ENCODE results near the gene MAPKBP1.

Gene MAPKBP1

DNA sequence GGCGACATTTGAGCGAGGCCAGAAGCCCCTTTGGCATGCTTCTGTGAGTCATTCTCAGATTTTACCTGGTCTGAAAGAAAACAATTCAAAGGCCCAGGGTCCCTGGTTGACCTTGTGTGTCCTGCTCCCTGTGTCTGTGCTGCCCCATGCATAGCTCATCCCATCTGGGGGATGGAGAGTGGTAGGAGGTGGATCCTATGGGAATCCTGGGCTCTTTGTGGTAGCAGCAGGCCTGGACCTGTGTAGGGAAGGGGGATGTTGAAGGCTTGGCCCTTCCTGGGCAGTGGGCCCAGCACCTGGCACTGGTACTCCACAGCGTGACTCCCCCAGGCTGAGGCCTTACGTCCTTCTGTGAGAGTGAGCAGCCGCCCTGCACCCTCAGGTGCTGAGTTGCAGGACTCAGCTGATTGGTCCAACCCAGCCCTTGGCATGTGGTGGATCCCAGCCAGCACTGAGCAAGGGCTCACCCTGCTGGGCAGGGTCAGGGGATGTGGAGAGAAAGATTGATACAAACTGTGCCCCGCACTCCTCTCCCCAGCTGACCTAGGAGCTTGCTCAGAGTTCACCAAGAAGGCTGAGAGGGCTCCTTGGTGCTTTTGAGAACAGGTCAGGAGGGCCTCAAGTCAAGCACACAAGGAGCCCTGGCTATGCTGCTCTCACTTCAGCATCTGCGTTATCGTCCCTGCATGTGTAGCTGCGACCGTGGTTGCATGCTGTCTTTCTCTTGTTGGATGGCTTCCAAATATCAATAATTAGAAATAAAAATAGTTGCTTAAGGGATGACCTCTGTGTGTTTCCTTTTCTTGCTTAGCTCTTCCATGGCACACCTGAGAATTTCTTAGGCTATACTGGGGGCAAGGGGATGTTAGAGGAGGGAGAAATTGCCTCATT lies 32.3 kb downstream of the MAPKBP1 start:
- DNase-seq, result no peak

DNA sequence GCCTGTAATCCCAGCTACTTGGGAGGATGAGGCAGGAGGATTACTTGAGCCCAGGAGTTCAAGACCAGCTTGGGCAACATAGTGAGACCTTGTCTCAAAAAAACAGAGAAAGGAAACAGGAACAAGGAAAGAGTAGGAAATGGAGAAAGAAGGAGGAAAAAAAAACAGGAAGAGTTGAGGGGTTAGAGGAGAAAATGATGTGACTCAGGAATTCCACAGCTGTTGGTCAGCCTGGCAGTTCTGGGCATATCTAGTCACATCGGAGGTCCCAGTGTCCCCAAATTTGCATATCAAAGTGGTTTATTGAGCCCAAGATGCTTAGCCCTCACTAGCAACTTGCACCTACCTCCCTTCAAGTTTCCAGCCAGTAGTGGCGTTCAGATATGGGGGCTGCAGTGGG lies 34.8 kb downstream of the MAPKBP1 start:
- DNase-seq, result no peak

DNA sequence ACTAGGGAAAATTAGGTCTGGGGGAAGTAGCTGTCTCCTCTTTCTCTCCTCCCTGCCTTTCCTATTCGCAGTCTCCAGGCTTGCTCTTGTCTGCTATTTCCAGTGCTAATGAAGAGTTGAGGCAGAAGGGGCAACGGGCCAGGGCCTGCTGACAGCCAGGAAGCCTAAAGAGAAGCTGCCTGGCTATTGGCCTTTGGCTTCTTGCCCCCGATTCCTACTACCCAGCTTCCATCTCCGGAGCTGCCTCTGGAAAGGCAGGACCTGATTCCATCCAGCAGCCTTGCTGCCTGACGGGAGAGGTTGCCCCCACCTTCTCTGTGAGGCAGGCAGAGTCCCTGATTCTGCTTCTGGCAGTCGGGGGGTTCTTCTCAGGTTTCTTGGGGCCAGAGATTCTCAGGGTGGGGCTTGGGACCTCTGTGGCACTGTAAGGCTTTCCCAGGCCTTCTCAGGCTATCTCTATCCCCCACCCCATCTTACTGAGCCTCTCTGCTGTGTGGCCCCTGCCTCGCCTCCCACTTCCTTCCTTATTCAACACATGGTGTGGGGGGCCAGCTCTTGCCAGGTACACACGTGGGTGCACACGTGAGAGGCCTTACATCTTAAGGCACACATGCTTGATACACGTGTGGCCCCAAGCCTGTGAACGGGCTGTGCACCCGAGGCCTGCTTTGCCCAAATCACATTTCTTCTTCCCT lies 35.4 kb downstream of the MAPKBP1 start:
- DNase-seq, result no peak

DNA sequence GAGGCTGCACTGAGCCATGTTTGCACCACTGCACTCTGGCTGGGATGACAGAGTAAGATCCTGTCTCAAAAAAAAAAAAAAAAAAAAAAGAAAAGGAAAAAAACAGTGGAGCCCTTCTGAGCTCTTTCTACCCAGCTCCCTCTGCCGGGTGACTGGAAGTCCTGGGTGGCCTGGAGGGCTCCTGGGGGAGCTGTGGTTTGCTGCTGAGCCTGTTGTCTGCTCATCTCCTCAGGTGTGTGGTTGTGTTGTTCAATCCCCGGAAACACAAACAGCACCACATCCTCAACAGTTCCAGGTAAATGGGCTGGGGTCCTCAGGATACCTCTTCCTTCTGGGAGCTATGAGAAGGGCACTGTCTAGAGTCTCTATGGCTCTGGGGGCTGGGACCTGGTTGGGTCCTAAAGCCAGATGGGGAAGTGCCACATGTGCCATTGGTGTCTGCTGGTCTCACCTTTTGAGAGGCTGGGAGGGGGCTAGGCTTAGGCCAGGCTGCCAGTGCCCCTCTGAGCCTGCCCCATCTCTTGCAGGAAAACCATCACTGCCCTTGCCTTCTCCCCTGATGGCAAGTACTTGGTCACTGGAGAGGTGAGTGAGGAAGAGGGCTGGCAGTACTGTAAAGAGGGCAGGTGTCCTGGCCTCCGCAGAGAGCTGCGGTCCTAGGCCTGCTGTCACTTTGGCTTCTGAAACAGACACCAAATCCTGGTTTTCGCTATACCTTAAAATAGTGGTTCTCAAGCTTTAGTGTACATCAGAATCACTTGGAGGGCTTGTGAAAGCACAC lies 36.6 kb downstream of the MAPKBP1 start:
- DNase-seq, result no peak

DNA sequence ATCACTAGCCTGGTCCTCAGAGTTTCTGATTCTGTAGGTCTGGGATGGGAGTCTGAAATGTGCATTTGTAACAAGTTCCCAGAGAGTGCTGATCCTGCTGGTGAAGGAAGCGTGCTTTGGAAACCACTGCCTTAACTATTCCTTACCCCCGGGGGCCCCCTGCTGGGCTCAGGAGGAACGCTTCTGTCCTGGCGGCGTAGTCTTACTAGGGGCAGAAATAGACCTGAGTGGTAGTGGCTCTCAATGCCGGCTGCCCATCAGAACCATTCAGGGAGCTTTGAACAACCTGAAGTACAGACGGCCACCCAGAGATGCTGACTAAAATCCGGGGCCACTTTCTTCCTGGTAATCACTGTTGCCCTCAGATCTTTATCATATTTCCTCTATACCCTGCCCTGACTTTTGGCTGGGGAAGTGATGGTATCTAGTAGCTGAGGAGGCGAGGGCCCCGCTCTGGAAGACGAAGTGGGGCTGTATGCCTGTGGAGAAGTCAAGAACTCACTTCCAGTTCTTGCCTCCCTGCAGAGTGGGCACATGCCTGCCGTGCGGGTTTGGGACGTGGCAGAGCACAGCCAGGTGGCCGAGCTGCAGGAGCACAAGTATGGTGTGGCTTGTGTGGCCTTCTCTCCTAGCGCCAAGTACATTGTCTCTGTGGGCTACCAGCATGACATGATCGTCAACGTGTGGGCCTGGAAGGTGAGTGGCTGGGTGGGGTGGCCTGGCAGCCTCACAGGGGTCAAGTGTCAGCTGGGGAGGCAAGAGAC lies 37.3 kb downstream of the MAPKBP1 start:
- peak; percentile 26 for DNase-seq

DNA sequence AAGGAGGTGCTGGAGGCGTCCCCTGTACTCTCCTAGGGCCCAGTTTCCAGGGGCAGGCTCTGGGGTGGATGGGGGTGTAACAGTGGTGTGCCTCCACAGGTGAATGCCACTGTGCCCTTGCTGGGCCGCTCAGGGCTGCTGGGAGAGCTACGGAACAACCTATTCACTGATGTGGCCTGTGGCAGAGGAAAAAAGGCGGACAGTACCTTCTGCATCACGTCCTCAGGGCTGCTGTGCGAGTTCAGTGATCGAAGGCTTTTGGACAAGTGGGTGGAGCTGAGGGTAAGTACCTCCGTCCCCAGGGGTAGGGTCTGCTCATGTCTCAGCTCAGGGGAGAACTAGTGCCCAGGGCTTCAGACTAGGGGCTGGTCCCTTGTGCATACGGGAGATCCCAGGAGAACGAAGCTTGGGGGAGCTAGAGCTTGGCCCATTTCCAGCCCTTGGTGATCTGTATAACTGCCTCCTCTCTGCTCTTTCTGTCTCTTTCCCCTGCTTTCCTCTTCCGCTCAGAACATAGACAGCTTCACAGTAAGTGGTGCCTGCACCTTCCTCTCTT lies 38.6 kb downstream of the MAPKBP1 start:
- no peak for DNase-seq

DNA sequence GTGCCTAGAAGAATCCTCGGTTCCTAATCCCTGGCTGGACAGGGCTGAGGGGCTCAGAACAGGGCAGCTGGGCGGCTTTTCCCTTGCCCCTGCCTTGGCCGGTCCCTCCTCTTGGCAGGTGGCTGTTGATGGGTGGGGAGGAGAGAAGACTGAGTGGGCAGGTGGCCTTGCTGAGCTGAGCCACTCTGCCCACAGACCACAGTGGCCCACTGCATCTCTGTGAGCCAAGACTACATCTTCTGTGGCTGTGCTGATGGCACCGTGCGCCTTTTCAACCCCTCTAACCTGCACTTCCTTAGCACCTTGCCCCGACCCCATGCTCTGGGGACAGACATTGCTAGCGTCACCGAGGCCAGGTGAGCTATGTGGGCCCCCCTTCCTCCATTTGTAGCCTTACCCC lies 39.1 kb downstream of the MAPKBP1 start:
- DNase-seq, result no peak

GRCh38 chr15:41814534-41814933 lies 40.2 kb downstream of the MAPKBP1 start:
- no peak for DNase-seq

GRCh38 chr15:41816788-41817187 lies 42.5 kb downstream of the MAPKBP1 start:
- no peak for DNase-seq

DNA sequence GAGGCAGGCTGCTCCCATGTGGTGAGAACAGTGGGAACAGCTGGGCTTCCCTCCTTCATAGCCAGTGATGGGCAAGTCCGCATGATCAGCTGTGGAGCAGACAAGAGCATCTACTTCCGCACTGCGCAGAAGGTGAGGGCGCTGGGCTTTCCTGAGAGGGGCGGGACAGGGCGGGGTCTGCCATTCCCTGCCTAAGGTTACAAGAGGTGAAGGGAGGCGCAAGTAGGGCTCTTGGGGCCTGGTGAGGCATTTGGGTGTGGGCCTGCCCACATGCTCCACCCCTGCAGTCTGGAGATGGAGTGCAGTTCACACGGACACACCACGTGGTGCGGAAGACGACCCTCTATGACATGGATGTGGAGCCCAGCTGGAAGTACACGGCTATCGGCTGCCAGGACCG lies 43.0 kb downstream of the MAPKBP1 start:
- no peak for DNase-seq

DNA sequence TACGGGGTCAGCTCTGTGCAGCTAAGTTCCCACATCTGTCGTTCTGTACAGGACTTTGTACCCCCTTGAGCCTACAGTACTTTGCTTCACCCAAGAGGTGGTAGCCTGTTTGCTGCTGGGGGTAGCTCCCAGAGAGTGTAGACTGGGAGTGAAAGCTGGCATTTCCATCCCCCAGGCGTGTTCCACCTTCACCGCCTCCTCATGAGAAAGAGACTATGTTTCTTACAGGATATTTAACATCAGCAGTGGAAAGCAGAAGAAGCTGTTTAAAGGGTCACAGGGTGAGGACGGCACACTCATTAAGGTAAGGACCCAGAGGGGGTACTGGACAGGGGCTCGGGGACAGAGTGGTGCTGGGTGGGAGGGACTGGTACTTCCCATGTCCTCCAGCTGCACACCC lies 43.5 kb downstream of the MAPKBP1 start:
- no peak for DNase-seq

GRCh38 chr15:41819455-41820050 lies 45.3 kb downstream of the MAPKBP1 start:
- no peak for DNase-seq

DNA sequence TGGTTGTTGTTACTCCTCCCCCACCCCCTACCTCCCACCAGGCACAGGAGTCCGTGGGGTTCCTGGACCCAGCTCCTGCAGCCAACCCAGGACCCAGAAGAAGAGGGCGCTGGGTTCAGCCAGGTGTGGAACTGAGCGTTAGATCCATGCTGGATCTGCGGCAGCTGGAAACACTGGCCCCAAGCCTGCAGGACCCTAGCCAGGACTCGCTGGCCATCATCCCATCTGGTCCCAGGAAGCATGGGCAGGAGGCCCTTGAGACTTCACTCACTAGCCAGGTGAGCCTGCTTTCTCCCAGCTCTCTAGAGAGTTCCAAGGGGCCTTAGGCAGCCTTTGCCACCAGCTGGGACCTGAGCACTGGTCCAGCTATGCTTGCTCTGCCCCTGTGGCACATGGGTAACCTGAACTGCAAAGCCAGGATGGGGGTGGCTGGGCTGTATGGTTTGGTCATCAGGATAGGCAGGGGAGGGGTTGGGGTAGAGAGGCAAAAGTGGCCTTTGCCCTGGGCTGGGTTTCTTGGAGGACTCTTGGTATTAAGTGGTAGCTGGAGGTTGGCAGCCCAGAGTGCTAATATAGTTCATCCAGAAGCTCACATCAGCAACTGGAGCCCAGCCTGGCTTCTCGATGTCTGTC lies 46.6 kb downstream of the MAPKBP1 start:
- DNase-seq, result no peak

DNA sequence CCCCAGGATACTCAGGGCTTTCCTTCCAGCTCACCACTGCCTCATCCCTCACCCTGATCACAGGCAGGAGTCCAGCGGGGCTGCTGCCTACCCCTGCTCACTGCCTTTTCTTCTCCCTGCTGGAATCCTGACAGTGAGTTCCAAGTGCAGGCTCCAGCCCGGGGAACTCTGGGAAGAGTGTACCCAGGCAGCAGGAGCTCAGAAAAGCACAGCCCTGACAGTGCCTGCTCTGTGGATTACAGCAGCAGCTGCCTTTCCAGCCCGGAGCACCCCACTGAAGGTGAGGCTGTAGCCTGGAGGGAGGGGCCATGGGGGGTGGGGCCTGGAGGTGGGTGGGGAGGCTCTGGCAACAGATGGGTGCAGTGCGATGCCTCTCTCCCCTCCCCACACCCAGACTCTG lies 47.5 kb downstream of the MAPKBP1 start:
- DNase-seq, result no peak

- no peak for DNase-seq
These were observed 48.2 kb downstream of the MAPKBP1 start for GRCh38 chr15:41822471-41822870.

GRCh38 chr15:41822957-41823356 lies 48.7 kb downstream of the MAPKBP1 start:
- DNase-seq, result no peak

- DNase-seq, result no peak
These were observed 49.2 kb downstream of the MAPKBP1 start for GRCh38 chr15:41823502-41823901.

- no peak for DNase-seq
These were observed 49.9 kb downstream of the MAPKBP1 start for GRCh38 chr15:41824062-41824745.

DNA sequence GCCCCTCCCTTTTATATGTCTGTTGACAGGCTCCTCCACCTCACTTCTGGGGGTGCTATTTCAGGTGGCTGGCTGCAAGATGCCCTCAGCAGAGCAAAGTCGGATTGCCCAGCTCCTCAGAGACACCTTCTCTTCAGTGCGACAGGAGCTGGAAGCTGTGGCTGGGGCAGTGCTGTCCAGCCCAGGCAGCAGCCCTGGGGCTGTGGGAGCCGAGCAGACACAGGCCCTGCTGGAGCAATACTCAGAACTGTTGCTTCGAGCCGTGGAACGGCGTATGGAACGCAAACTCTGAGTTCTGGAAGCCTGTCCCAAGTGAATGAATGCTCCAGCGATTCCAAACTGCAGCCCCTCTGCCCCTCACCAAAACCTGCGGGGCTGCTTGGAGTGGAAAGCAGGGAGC lies 50.9 kb downstream of the MAPKBP1 start:
- no peak for DNase-seq

DNA sequence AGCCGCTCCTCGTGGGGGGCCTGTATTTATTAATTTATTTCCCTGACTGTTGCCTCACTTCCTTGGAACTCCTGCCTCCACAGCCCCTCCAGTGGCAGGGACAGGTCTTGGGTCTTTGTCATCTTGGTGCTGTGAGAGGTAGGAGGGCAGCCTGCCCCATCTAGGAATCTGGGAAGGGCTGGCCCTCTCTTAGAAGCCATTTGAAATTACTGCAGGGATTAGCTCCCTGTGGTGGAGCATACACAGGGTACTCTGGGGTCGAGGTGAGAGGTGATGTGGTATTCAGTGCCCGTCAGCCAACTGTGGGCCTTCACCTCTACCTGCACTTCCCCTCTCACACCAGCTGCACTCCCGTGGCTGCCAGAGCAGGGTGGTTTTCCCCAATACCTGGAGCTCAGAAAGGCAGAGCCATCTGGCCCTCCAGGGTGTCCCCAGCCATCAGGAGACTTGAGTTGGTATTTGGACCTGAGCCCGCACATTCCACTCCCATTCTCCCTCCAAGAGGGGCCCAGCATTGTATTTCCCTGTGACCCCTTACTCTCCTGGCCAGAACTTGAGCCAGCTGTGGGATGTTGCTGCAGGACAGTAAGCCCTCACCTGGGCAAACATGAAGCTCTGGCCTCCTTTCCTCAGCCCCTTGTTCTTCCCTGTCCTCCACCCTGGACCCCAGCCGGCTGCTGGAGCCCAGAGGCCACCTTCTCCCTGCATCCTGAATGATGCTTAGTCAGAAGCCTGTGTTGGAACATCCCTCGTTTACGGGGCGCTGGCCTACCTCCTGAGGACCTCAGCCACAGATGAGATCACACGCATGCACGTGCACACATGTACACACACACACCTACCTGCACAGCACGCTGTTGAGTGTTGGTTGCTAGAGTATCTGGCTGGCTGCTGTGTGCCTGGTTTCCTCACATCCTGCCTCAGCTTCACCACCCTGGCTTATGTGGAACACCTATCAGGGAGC lies 51.6 kb downstream of the MAPKBP1 start:
- no peak for DNase-seq
